Retinal pigment epithelial cell (primary cell): Measurements from ENCODE around the gene MRPS18B.

Source experiments
- DNase-seq: peaks from one replicate; pipeline ENCODE4 v3.0.0-alpha.2; 2010; ENCODE audit warnings: low read depth
- H3K4me3 ChIP-seq: 2 replicates; pipeline ENCODE4 v1.5.1; 2011; ENCODE audit warnings: mild to moderate bottlenecking, low read length, control low read depth, moderate library complexity
- TF ChIP-seq, protein P1 (sequence below): conservative IDR thresholded peaks from 2 replicates; pipeline ENCODE4 v1.5.1; 2011; ENCODE audit warnings: low read depth, low read length, control low read depth, inconsistent platforms

The MRPS18B gene

DNA sequence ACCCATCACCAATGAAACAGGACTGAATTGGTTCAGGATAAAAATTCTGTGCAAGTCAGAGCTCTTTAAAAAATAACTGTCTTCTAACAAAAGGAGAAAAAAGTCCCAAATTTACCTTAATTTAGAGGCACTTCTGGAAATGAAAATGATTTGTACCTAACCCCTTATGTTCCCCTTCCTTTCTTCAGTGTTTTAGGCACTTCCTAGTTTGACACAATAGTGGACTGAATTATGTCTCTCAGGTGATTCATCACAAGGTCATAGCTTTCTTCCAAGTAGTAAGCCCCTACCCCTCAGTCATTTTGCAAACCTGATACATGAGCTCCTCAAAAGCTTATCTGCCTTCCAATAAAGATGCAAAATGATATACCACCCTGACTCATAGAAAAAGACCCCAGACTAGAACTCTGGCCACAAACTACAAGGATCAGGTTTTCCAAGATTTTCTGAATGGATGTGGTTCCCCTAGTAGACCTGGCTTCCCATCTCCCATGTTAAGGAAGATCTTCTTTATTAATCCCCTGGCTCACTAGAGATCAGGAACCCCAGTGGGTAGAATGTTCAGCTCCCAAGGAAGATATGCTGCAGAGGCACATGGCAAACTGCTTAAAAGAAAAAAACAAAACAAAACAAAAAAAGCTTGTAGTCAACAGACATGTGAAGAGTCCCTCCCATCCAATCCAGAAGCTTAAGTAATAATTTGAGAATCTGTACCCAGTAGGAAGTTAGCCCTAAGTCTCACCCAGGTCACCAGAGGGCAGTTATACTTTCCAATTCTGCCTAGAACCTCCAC, 4.2 kb upstream of the MRPS18B start:
- H3K4me3 ChIP-seq = peak overlapping the region; percentile 100

DNA sequence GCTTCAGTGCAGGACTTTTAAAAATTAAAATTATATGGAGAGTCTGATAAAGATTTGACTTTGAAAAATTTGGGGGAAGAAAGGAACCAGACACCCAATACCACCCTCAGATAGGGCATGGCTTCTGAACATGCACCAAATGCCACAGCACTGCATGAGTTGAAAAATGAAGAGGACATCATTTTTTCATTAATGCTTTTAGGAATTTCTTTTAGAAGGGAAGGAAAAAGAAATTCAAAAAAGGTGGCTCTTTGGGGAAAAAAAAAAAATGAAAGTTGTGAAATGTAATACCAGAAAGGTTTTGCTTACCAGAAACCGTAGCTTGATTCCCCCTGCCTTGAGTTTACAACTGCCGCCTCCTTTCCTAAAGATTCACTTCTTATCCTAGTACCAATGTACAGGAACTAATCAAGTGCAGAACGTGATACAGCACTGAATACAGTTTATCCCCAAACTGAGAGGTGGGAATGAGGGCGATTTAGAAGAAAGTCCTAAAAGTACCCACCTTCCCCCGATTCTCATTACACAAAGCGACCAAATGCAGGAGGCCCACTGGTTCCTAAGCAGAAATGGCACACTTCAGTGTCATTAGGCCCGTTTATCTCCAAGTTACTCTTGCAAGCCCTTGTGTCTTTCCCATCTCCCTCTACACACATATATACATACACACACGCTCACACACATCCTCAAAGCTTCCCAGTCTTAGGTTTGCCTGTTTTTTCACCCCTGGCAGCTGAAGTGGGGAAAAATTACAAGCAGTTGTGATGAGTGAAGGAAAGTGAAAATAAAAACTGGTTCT, 3.4 kb upstream of the MRPS18B start:
- TF ChIP-seq, protein P1, sequence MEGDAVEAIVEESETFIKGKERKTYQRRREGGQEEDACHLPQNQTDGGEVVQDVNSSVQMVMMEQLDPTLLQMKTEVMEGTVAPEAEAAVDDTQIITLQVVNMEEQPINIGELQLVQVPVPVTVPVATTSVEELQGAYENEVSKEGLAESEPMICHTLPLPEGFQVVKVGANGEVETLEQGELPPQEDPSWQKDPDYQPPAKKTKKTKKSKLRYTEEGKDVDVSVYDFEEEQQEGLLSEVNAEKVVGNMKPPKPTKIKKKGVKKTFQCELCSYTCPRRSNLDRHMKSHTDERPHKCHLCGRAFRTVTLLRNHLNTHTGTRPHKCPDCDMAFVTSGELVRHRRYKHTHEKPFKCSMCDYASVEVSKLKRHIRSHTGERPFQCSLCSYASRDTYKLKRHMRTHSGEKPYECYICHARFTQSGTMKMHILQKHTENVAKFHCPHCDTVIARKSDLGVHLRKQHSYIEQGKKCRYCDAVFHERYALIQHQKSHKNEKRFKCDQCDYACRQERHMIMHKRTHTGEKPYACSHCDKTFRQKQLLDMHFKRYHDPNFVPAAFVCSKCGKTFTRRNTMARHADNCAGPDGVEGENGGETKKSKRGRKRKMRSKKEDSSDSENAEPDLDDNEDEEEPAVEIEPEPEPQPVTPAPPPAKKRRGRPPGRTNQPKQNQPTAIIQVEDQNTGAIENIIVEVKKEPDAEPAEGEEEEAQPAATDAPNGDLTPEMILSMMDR = no peak
- DNase-seq = no peak
- H3K4me3 ChIP-seq = peak overlapping the region; percentile 100

More for the DNA sequence above, 4.2 kb upstream of the MRPS18B start:
- no peak for DNase-seq
- TF ChIP-seq, protein P1 = no peak

DNA sequence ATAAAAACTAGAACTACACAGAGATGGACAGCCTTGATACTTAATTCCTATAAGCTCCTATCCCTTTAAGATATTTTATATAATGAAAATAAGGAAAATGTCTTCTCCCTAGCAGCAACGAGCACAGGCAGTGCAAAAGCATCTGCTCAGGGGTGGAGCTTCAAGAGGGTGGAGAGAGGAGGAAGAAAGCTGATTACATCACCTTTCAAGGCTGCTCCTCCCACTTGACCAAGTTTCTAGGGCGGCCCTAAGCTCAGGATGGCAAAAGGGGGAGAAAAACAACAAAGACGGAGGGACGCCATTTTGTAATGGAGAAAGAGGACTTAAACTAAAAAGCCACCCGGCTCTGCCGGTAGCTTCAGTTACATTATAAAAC, 2.8 kb upstream of the MRPS18B start:
- DNase-seq = peak; percentile 95
- TF ChIP-seq, protein P1 = no peak
- peak overlapping the region; percentile 100 for H3K4me3 ChIP-seq

DNA sequence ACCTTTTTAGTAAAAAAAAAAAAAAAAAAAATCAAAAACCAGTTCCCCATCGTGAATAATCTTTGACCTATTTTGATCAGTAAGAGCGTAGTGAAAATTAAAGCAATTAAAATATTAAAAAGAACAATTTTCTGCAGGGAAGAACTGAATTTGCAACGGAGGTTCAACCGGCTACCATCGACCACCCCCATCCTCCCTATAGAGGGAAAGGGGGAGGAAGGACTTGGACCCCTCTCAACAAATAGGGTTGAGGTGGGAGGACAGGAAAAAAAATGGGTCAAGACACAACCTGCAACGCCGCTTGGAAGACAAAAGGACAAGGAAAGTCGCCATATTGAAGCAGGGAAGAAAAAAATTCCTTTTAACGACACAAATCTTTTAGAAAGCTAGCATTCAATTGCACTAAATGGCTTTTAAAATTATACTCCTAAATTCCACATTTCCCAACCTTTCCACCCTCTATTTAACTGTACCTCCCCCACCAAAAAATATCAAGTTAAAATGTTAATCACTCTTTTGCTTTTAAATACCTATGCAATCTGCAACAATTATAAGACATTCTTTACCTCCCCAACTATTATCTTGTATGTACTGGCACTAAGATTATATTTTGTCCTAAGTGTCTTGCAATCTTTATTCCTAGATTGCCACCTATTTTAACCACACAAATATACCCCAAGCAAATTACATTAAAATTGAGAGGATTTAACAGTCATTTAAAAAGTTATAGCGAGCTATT, 2.3 kb upstream of the MRPS18B start:
- TF ChIP-seq, protein P1 = no peak
- DNase-seq = peak; percentile 50
- peak overlapping the region; percentile 100 for H3K4me3 ChIP-seq

DNA sequence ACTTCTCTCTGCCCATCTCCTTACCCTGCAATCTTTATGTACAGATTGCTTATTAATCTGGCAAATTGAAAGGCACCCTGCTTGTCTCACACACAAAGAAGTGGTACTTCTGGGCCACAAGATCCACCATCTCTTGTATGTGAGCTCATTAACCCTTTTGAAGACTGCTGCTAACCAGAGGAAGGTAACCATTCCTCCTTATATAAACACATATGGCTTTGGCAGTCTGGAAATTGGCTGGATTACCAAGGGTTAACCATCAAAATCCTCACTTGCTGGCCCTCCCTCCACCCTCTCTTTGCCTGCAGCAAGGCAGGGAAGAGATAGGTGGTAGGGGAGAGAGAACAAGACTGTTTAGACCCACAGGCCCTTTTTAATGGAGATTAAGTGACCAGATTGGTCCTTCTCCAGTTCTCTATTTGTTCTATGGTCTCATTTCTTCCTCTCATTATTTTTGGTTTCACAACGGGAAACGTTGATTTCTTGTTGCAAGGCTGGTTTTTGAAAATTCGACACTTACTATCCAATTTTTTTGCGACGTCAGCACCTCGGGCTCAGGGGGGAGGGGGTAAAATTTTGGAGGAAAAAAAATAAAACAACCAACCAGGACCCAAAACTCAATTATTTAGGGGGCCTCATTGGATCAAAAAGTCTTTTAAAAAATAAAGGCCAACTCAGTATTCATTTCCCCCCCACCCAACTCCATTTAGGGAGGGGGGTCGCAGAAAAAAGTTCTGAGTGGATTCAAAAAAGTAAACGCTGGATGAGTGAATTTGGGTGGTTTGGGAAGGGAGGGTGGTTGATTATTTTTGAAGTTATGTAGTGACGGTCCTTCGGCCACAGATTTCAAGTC, 1.5 kb upstream of the MRPS18B start:
- H3K4me3 ChIP-seq = peak overlapping the region; percentile 100
- no peak for DNase-seq
- TF ChIP-seq, protein P1 = no peak

DNA sequence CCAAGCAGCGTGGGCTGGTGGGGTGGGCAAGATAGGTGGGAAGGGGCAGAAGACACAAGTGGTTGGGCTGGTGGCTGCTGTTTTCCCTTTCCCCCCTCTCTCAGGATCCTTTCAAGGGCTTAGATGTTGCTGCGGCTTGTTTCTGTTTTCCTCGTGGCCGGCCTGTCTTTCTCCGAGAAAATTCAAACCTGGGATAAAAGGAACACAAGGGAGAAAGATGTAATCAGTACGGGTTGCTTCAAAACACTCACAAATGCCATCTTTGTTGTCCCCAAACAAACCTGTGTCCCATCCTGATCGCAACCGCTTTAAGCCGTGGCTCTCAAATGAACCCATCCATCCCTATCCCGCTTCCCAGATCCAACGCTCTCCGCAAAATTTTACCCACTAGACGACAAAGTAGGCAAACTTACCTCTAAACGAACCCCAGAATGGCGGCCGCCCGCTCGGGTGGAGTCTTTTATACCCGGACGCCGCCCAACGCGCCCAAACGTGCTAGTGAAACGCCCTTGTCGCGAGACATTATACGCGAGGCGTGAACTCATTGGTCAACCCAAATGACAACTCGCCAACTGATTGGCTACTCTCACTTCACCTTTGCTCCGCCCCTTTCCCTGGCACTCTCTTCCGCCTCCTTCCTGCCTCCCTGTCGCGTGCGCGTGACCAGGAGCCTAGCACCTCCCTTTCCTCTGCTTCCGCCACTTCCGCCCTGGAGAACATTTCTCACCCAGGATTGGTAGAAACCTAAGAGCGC, 652 bp upstream of the MRPS18B start, which contains the start of gene PPP1R10:
Gene PPP1R10, minus strand, starts transcription at position 433 of the 754 bp plus-strand sequence. CDS start 7,299 bp downstream, outside the sequence.
- TF ChIP-seq, protein P1 = no peak
- peak; percentile 100 for DNase-seq
- H3K4me3 ChIP-seq = peak within 1 kb of the TSS; percentile 100
